HFF-Myc (cell line): ENCODE measurements around the gene CCN5.
"Not testable (repeated sequence)": the region's sequence is repeated elsewhere in the genome, so short reads cannot be mapped to it uniquely, and the experiment has no call there.

ENCODE experiments used
- DNase-seq: peaks from one replicate; pipeline ENCODE4 v3.0.0-alpha.2; 2011; ENCODE audit warnings: low read depth; ENCODE audit errors: extremely low read depth
- H3K4me3 ChIP-seq: replicated peaks from 2 replicates; pipeline ENCODE4 v1.5.1; 2011; ENCODE audit warnings: low read depth, mild to moderate bottlenecking, control low read depth, low read length
- CTCF ChIP-seq: IDR thresholded peaks from 2 replicates; pipeline ENCODE4 v1.5.1; 2012; ENCODE audit warnings: mild to moderate bottlenecking, low read depth, low read length, control low read depth; ENCODE audit errors: missing control alignments

CCN5 gene

GRCh38 chr20:44759595-44759994 lies 44.4 kb downstream of the CCN5 start:
- TF ChIP-seq CTCF: no peak
- no peak overlapping the region for H3K4me3 ChIP-seq
- no peak for DNase-seq

GRCh38 chr20:44761423-44761822 lies 46.3 kb downstream of the CCN5 start:
- DNase-seq: no peak
- TF ChIP-seq CTCF: no peak
- H3K4me3 ChIP-seq: no peak overlapping the region

- TF ChIP-seq CTCF: no peak
- no peak overlapping the region for H3K4me3 ChIP-seq
- DNase-seq: no peak
These were observed 47.4 kb downstream of the CCN5 start for GRCh38 chr20:44762466-44763140.

GRCh38 chr20:44763798-44764197 lies 48.6 kb downstream of the CCN5 start:
- not testable (repeated sequence) for H3K4me3 ChIP-seq, DNase-seq

- no peak for DNase-seq
- no peak for TF ChIP-seq CTCF
- H3K4me3 ChIP-seq: no peak overlapping the region
These were observed 49.9 kb downstream of the CCN5 start for GRCh38 chr20:44765091-44765490.

- no peak overlapping the region for H3K4me3 ChIP-seq
- no peak for DNase-seq
- no peak for TF ChIP-seq CTCF
These were observed 50.7 kb downstream of the CCN5 start for GRCh38 chr20:44765701-44766347.

GRCh38 chr20:44768256-44768655 lies 53.1 kb downstream of the CCN5 start:
- no peak overlapping the region for H3K4me3 ChIP-seq
- no peak for DNase-seq
- no peak for TF ChIP-seq CTCF
